ENCODE results near the gene ADAP1. TPM values are rescaled to one million over a fixed set of nuclear protein-coding genes. Genes with fewer than 3 reads are reported as not detected.
A peak's percentile ranks its signal among the peaks of the same experiment; 100 is the strongest.

ADAP1 gene
- total and polyA plus RNA-seq, 2 of the 13 experiments (the other 11 are each of a cell fraction or from before 2014, with no cell fraction given) = 10.5 to 24.6 TPM

- Histone ChIP-seq H3K4me1 (ENCODE audit: insufficient read depth, low read length) (peaks cover 35% of the 10 kb centered on the region), H3K9ac (ENCODE audit: insufficient read depth, low read depth, low read length) (peak overlapping the region; percentile 71), H3K27me3 (ENCODE audit: control insufficient read depth in 1 of 2, insufficient read depth in 2 of 2, low read length in 2 of 2) (no peaks in the 10 kb centered on the region), H4K20me1 (ENCODE audit: insufficient read depth, low read length) (no peaks in the 10 kb centered on the region), H3K4me3 (replicated peaks in 1 of 3; ENCODE audit: insufficient read depth in 1 of 3, low read depth in 2 of 3, low read length in 3 of 3) (peak overlapping the region; percentile 54 to 74 (median 61); a peak in 5 of 6 replicates), H3K27ac (ENCODE audit: extremely low read length, insufficient read depth, low read length) (peak overlapping the region; percentile 91), H2AFZ (ENCODE audit: low read length) (no peak overlapping the region), H3K9me3 (ENCODE audit: low read length) (no peaks in the 10 kb centered on the region), H3K36me3 (replicated peaks in 1 of 2; ENCODE audit: control insufficient read depth in 1 of 2, insufficient read depth in 2 of 2, low read length in 2 of 2) (peaks cover 2 to 5% of the 10 kb centered on the region in 2 experiments; a peak in 2 of 5 replicates), H3K79me2 (ENCODE audit: insufficient read depth, low read length) (no peaks in the 10 kb centered on the region), H3K4me2 (ENCODE audit: low read depth, low read length) (peak overlapping the region; percentile 82)
- CTCF ChIA-PET (ENCODE audit: low intra/inter-chr PET ratio, low total read pairs) = interaction anchor here (0.8 to 4.4 kb wide), 11 partner anchors 14 to 191 kb away, joined by 3 to 65 read pairs (median 5); partner anchors contain the start of genes COX19 and GPER1
- FAIRE-seq (no peak), ATAC-seq (peak; percentile 15), DNase-seq (ENCODE audit: low spot score) (no peak)
- in situ Hi-C loops (cut with HindIII; ENCODE audit: extremely low pct_ligation_motif_present, low pct_unique_long_range_greater_than_20kb) = loop anchor here (5.0 kb wide), 1 partner anchor 75 kb away; no protein-coding TSS in a partner anchor
- intact Hi-C loops (cut with micrococcal nuclease; ENCODE audit: unreplicated experiment) = loop anchor here (1.0 to 5.0 kb wide), 2 partner anchors 10 to 55 kb away; no protein-coding TSS in a partner anchor
- POLR2A ChIA-PET = interaction anchor here (0.7 to 5.2 kb wide), 28 partner anchors 8 to 191 kb away, joined by 3 to 292 read pairs (median 5); partner anchors contain the start of genes ADAP1, COX19, CYP2W1 and GET4
- BruUV-seq (replicated peaks) = TSS peak; percentile 64
- 14% methylated on average over 8 of the region's 34 CpGs for WGBS (ENCODE audit: low lambda C conversion rate)
- TF ChIP-seq ZNF3 (CRISPR knock-in tag; IDR thresholded peaks at IDR 0.05) (no peak), ZNF547 (CRISPR knock-in tag; IDR thresholded peaks at IDR 0.05) (no peak), ZNF326 (CRISPR knock-in tag; IDR thresholded peaks at IDR 0.05; ENCODE audit: borderline replicate concordance) (peak; percentile 52; the same call in 1 of the 2 replicates), ZGPAT (CRISPR knock-in tag; IDR thresholded peaks at IDR 0.05) (no peak), SRSF4 (IDR thresholded peaks at IDR 0.05; ENCODE audit: low read depth, low read length, poor library complexity, severe bottlenecking) (no peak), ZSCAN25 (CRISPR knock-in tag; IDR thresholded peaks at IDR 0.05) (no peak), POLR2A (IDR thresholded peaks at IDR 0.05; ENCODE audit: insufficient read depth in 1 of 2, low read depth in 2 of 2, low read length in 2 of 2) (0 out of 4 replicates have a peak, but pooled peaks of 1 of the 2 experiments have one; percentile 35), ZNF276 (CRISPR knock-in tag; IDR thresholded peaks at IDR 0.05; ENCODE audit: low read depth) (0 out of 2 replicates have a peak, but pooled peaks have one; percentile 40), KDM2A (CRISPR knock-in tag; IDR thresholded peaks at IDR 0.05; ENCODE audit: borderline replicate concordance, low read depth) (peak; percentile 63; the same call in 1 of the 2 replicates), KLF6 (CRISPR knock-in tag; IDR thresholded peaks at IDR 0.05) (no peak), ZNF749 (CRISPR knock-in tag; IDR thresholded peaks at IDR 0.05; ENCODE audit: borderline replicate concordance) (no peak), HMG20B (CRISPR knock-in tag; conservative IDR thresholded peaks at IDR 0.05) (no peak), BHLHE40 (IDR thresholded peaks at IDR 0.05; ENCODE audit: low read length) (peak; percentile 73), ZNF713 (CRISPR knock-in tag; IDR thresholded peaks at IDR 0.05) (no peak), CREB3 (CRISPR knock-in tag; IDR thresholded peaks at IDR 0.05) (no peak), NCOR1 (IDR thresholded peaks at IDR 0.05; ENCODE audit: borderline replicate concordance, low read length) (no peak)
These were observed 37.5 kb upstream of the ADAP1 start for GRCh38 chr7:991729-992656.
